GM18870 (cell line): Measurements from ENCODE around the gene AOX1.
"Not testable (repeated sequence)": the region's sequence is repeated elsewhere in the genome, so short reads cannot be mapped to it uniquely, and the experiment has no call there.

Experiments
- ATAC-seq: cut with Tn5 transposase; IDR thresholded peaks from one replicate; pipeline ENCODE4 v1.9.1; 2021; ENCODE audit warnings: moderate library complexity; ENCODE audit not compliant: unreplicated experiment

The AOX1 gene

DNA sequence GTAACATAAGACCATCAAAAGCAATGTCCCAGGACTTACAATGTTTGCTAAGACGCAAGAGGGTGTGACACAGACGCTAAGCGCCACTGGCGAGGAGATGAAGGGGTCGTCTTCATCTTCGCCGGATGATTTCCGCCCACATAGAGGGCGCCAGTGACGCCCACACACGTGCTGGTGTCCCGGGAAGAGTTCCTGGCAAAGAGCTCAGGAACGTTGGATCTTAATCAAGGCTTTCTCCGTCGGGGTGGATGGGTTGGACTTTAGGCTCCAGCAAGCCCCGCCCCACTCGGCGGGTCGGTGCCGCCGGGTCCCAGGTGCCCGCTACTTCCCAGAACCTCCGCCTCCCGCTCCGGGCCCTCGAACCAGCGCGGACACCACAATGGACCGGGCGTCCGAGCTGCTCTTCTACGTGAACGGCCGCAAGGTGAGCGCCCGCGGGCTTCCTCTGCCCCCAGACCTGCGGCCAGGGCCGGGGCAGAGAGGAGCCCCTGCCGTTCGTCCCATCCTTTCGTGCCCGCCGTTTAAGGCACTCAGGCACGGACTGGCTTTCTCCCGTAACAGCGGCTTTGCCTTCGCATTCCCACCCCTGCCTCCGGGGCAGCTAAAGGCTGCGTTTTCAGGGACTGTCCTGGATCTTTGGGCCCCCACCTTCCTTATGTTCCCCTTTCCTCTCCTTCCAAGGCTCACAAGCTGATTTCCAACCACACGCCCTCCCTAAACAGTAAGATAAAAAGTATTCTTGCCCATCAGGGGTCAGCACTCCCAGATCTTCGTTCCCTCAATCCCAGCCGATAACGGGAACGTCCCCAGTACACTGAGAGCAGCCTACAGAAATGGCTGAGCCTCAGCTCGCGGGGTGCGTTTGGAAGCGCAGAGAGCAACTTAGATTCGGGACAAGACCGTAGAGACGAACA is at the start of gene AOX1:
AOX1 (plus strand) TSS at position 285 of the 914 bp plus-strand sequence; CDS start at position 380, 95 bp downstream.
- no peak for ATAC-seq

DNA sequence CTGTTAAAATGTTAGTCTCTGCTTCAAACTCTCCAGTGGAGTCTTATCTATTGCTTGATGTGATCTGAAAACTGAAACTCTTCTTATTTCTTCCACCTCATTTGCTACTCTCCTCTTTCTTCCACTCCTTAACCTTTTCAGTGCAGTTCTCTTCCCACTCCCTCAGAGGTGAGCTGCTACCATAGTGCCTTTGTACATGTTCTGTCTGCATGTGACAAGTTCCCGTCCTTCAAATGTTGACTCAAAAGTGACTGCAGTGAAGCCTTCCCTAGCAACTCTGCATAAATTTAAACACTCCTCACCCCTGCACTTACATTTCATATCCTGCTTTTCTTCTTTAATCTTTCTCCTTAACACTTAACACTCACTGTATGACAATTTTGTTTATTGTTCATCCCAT is 47.7 kb upstream of the AOX1 start:
- ATAC-seq: no peak

DNA sequence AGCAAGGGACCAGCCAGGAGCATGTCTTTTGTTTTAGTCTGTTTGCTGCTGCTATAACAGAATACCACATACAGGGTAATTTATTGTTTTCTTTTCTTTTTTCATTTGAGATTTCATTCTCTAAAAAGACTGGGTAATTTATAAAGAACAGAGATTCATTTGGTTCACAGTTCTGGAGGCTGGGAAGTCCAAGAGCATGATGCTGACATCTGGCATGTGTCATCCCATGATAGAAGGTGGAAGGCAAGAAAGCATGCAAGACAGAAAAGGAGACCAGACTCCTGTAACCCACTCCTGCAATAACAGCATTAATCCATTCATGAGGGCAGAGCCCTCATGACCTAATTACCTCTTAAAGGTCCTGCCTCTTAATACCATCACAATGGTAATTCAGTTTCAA is 45.0 kb upstream of the AOX1 start:
- no peak for ATAC-seq

DNA sequence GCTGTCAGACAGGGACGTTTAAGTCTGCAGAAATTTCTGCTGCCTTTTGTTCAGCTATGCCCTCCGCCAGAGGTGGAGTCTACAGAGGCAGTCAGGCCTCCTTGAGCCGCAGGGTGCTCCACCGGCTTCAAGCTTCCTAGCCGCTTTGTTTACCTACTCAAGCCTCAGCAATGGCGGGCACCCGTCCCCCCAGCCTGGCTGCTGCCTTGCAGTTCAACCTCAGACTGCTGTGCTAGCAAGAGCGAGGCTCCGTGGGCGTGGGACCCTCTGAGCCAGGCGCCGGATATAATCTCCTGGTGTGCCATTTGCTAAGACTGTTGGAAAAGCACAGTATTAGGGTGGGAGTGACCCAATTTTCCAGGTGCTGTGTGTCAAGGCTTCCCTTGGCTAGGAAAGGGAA is 19.2 kb upstream of the AOX1 start:
- not testable (repeated sequence) for ATAC-seq

DNA sequence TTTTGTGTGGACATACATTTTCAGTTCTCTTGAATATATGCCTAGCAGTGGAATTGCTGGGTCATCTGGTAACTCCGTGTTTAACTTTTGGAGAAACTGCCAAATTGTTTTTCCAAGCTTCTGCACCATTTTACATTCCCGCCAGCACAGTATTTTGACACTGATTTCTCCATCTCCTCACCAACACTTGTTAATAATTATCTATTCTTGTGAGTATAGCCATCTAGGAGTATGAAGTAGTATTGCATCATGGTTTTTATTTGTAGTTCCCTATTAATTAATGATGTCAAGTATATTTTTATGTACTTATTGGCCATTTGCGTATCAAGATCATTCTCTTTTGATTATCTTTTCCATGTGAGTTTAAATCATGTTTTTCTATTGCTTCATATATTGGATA is 17.9 kb upstream of the AOX1 start:
- no peak for ATAC-seq

DNA sequence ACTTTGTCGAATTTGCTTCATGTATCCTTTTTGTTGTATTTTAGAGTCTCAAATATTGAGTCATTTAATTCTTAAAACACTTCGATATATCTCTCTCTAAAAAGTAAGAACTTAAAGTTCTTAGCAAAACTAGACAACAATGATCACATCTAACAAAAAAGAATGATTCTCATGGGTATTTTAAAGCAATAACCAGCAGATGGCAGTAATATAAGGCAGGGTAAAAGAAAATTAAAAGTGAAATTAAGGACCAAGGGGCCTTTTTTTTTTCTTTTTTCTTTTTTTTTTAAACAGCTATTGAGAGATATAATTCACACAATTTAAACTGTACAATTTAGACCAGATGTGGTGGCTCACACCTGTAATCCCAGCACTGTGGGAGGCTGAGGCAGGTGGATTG is 9.9 kb upstream of the AOX1 start:
- no peak for ATAC-seq

DNA sequence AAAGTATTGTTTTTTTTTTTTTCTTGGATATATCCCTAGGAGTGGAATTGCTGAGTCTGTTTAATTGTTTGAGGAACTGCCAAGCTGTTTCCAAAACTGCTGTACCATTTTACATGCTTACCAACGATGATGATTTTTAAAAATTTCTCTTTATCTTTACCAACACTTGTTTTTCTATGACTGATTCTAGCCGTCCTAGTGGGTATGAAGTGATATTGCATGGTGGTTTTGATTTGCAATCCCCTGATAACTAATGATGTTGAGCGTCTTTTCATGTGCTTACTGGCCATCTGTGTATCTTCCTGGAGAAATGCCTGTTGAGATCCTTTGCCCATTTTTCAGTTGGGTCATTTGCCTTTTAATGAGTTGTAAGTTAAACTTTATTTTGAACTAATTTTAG is 8.8 kb upstream of the AOX1 start:
- no peak for ATAC-seq

DNA sequence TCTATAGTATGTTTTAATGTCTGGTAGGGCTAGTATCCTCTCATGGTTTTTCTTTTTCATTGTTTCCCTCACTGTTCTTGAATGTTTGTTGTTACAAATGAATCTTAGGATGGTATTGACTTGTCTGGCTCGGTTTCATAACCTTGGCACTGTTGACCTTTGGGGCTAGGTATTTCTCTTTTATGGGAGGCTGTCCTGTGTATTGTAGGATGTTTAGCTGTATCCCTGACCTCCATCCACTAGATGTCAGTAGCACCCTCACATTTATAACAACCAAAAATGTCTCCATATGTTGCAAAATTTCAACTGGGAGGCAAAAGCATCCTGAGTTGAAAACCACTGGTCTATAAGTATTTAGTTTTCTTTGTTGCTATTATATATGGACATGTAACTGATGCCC is 7.0 kb upstream of the AOX1 start:
- ATAC-seq: no peak

DNA sequence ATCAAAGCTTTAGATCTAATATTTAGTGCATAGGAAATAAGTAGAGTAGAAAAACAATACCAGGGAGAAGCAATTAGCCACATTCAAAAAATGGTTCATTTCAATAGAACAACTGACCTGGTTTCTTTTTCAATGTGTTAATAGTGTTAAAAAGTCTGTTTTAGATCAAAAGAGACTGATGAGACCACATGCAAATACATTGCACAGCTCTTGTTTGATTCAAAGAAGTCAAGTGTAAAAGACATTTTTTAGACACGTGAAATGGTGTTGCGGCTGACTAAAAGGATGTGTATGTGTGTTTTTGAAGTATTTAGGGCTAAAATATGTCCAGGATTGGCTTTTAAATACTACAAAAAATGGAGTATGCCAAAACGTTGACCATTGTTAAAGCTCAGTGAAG is 1.2 kb upstream of the AOX1 start:
- no peak for ATAC-seq

DNA sequence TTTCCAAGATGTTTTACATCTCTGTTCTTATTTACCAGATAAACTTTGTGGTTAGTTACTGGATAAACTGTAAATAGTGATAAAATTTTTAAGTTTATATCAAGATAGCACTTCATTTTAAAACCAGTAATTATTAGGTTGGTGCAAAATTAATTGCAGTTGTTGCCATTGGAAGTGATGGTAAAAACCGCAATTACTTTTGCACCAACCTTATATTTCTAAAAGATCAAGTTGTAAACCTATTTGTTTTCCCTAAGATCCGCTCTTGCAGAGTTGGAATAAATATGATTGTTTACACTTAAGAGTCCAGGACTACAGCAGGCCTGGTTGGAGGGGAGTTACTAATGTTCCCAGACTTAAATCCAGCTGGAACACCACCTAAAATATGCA is 479 bp upstream of the AOX1 start:
- ATAC-seq: no peak

DNA sequence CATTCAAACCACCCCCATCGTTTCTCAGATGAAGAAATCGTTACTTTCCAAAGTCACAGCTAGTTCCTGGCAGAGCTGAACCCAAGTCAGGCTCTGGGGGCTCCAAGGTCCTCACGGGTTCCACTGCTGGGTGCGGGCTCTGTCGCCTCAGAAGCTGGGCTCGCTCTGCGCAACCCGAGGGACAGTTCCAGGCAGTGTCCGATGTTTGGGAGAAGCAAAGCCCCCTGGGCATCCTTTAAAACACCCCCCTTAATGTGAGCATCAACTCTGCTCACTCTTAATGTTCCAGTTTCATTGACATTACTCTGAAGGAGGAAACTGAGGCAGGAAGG is 796 bp downstream of the AOX1 start:
- ATAC-seq: no peak

DNA sequence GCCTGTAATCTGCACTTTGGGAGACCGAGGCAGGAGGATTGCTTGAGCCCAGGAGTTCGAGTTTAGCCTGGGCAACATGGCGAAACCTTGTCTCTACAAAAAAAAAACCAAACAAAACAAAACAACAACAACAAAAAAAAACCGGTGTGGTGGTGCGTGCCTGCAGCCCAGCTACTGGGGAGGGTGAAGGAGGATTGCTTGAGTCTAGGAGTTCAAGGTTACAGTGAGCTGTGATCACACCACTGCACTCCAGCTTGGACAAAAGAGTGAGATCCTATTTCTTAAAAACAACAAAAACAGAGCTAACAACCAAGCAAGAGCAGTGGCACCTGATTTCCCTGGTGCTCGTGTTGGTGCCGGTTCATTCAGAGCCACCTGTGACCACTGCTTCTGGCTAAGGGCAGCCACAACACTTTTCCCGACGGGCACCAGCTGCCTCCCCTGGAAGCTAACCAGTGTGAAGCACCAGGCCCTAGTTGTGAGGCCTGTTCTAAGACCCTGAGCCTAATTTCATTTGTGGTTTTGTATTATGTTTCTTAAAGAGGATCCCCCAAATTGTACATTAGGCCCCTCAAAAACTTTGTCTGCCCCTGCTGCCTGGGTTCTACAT is 1.3 kb downstream of the AOX1 start:
- ATAC-seq: no peak

DNA sequence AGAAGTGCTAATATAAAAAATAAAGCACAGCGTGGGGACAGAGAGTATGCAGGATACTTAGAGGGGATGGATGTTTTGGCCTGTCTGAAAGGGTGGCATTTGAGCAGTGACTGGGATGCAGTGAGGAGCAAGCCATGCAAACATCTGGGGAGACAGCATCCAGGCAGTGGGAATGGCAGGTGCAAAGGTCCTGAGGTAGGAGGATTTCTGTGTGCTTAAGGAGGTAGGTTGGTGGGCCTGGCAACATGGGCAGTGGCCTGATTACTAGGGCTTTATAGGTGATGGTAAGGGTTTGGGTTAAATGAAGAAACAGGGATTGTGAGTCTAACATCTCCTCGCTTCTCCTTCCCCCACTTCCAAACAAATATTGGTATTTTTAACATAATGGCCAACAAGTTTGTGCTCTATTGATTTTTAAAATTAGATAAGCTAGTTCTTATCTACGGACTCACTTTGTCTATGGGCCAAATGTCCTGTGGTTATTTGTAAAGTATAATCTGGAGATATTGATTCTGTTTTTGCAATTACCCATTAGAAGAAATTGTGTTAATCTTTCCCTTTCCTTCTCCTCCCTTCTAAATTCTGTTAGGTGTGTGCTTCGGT is 2.4 kb downstream of the AOX1 start:
- ATAC-seq: no peak

DNA sequence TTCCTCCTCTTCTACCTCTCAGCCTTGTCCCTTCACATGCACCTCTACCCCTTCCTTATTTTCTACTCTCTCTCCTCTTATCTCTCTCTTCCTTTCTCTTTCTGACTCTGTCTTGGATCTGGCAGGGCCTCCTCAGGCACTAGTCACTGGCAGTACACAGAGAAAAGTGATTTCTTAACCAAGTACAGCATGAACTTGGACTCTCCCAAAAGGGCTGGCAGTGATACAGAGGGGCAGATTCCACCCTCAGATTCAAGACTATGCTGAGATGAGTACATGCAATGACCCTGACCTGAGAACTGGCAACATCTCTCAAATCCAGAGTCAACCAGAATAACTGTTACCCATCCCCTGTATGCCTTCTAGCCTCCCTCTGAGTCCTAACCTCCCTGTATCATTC is 4.3 kb downstream of the AOX1 start:
- no peak for ATAC-seq

DNA sequence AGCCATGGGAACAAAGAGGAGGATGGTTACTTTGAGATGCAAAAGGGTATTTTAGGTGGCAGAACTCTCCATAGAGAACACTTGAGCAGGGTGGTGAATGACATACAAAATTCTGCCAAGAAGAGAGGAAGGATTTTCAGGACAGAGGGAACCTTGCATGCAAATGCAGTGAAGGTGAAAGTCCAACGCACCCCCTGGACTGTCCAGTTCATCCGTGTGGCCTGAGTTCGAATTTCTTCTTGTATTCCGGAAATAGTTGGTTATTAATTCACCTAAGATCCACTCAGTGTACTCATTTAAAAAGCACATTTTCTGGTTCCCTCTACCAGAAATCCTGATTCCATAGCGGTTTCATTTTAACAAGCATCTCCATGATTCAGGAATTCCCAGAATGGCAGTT is 5.5 kb downstream of the AOX1 start:
- no peak for ATAC-seq

DNA sequence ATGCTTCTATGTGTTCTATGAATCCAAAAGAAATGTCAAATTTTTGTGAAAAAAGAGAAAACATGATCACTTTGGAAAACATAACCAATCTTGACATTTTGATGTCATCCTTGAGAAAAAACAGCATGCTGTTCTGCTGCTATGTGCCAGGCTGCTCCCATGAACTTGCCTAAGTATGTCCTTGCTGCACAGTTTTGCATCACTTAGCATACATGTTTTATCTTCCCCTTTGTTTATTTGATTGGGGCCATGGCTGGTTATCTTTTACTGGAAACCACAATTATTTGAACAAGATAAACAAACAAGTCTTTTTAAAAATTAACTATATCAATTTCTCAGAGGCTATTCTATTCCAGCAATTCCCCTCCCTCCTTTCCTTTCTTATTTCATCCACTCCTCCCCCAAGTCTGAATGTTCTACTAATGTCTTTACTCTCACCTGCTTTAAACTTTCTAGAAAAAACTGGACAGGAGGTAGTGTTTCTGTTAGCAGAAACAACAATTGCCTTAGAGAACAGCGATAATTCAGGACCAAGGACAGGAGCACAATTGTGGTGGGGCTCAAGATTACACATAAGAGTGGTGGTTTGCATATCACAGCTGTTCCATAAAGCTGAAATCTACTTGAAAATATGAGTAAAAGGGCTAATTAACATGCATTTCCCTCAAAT is 6.7 kb downstream of the AOX1 start:
- no peak for ATAC-seq

DNA sequence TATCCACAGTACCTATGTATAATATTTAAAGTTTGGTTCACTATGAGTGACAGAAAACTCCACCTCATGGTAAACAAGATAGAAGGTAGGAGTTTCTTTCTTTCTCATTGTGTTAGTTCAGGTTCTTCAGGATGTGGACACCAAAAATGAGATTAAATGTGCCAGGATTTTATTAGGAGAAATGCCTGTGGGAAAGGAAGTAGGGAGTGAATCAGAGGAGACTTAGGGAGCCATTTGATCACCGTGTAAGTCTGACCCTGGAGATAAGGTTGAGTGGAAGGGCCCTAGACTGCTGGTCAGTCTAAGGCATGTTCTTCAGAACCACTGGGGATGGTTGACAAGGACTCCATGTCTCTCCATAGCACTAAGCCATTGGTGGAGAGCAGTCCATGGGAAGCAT is 8.1 kb downstream of the AOX1 start:
- ATAC-seq: no peak

DNA sequence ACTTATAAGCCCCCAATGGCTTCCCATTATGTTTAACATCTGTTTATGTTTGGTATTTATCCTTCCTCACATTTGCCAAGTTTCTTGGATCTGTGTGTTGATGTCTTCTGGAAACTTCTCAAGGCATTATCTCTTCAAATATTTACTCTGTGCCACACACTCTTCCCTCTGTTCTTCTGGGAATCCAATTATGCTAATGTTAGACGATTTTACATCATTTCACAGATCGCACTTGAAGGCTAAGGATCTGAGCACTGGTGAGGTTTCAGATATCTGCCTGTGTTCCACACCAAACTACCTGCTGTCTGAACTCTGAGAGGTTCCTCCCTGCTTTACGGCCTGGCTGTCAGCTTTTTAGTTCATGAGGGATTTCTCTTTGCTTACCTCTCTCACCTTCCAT is 10.1 kb downstream of the AOX1 start:
- ATAC-seq: no peak

DNA sequence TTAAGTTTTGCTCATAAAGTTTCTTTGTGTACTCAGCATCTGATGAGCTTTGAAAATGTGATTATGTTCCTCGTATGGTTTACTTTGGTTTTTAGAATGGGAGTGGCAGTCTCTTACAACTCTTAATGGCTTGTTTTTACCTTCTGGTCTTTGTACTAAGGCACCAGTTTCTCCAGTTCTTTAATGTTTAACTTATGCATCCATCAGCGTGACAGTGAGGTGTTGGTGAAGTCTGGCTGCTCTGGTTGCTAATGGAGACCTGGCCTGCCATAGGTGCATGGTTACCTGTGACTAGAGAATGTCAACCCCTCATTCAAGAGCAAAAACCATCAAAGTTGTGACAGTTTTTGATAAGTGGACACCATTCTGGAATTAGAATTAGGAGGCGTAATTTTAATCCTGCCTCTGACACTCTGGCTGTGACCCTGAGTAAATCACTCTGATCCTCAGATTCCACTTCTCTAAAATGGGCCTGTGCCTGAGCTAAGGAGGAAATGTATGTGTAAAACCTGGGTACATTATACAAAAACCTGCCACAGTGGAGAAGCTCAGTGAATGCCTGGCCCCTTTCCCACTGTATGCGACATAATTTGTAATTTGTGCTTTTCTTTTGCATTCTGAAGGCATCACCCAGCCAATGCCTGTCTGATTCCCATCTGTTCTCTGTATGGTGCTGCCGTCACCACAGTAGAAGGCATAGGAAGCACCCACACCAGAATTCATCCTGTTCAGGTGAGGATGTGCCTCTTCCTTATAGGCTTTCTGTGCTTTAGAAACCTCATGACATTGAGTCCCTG is 11.2 kb downstream of the AOX1 start:
- ATAC-seq: no peak

DNA sequence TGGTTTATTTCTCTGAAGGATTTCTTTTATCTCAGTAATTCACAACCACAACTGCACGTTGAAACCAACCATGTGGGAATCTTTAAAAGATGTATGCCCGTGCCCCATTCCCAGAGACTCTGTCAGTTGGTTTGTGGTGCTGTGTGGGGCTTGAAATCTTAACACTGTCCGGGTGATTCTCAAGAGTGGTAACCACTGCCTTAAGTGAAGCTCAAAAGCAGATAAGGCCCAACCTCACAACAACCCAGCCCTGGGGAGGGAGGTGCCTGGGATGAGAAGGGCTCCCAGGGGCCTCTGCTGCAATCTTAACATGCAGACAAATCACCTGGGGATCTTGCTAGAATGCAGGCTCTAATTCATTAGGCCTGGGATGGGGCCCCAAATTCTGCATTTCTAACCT is 13.4 kb downstream of the AOX1 start:
- ATAC-seq: no peak
